WTC11 (cell line): ENCODE data around the gene ANKRD28. TPM values are rescaled to one million over a fixed set of nuclear protein-coding genes. Genes with fewer than 3 reads are reported as not detected.

Experiments
- ATAC-seq: fragments of 200-7000 bp; cut with Tn5 transposase; 2 replicates; pipeline ENCODE4 v1.10.0; 2021; ENCODE audit warnings: mild to moderate bottlenecking, moderate library complexity
- CTCF ChIA-PET: fragments of 300-600 bp; sonication (Branson Sonifier 250); formaldehyde crosslinking; loops from one replicate; lab custom pipeline; 2021; ENCODE audit warnings: antibody characterized with exemption; lab: Charles Lee
- POLR2A ChIA-PET: fragments of 350-600 bp; sonication (Branson Sonifier 250); formaldehyde crosslinking; loops from one replicate; lab custom pipeline; 2021; ENCODE audit warnings: antibody characterized with exemption; lab: Charles Lee
- DNase-seq: peaks from one replicate; pipeline ENCODE4 v3.0.0; 2021; ENCODE audit warnings: low spot score
- H3K27ac Mint-ChIP-seq: 2 replicates; pipeline ENCODE4 v1.8.0; 2021; ENCODE audit warnings: mixed read lengths
- H3K27me3 Mint-ChIP-seq: 2 replicates; pipeline ENCODE4 v1.8.0; 2021; ENCODE audit warnings: low read depth, mild to moderate bottlenecking, moderate library complexity, mixed read lengths
- H3K36me3 Mint-ChIP-seq: 2 replicates; pipeline ENCODE4 v1.8.0; 2021; ENCODE audit warnings: mixed read lengths
- H3K4me1 Mint-ChIP-seq: 2 replicates; pipeline ENCODE4 v1.8.0; 2022; ENCODE audit warnings: mixed read lengths
- H3K4me3 Mint-ChIP-seq: 2 replicates; pipeline ENCODE4 v1.8.0; 2021; ENCODE audit warnings: mild to moderate bottlenecking, moderate library complexity, mixed read lengths
- H3K9me3 Mint-ChIP-seq: 2 replicates; pipeline ENCODE4 v1.8.0; 2021; ENCODE audit warnings: mixed read lengths
- E2F4 ChIP-seq: sonication (generic); formaldehyde crosslinking; IDR thresholded peaks from 2 replicates; pipeline ENCODE4 v1.8.1; 2022; ENCODE audit warnings: low read depth, mild to moderate bottlenecking, moderate library complexity, missing genetic modification reagents, borderline replicate concordance
- FOXP1 ChIP-seq: sonication (generic); formaldehyde crosslinking; IDR thresholded peaks from 2 replicates; pipeline ENCODE4 v1.8.0; 2022; ENCODE audit warnings: missing genetic modification reagents, mild to moderate bottlenecking, moderate library complexity, borderline replicate concordance
- GABPB1 ChIP-seq: sonication (generic); formaldehyde crosslinking; IDR thresholded peaks from 2 replicates; pipeline ENCODE4 v1.8.1; 2023; ENCODE audit warnings: mild to moderate bottlenecking, missing genetic modification reagents
- RELA ChIP-seq: sonication (generic); formaldehyde crosslinking; IDR thresholded peaks from 2 replicates; pipeline ENCODE4 v1.8.1; 2022; ENCODE audit warnings: missing genetic modification reagents, mild to moderate bottlenecking, borderline replicate concordance
- RORB ChIP-seq: fragments of 250-450 bp; sonication (Bioruptor Pico); IDR thresholded peaks from 2 replicates; pipeline ENCODE4 v1.9.0; 2021; ENCODE audit warnings: mild to moderate bottlenecking
- TCF7 ChIP-seq: sonication (generic); formaldehyde crosslinking; IDR thresholded peaks from 2 replicates; pipeline ENCODE4 v1.8.0; 2022; ENCODE audit warnings: mild to moderate bottlenecking, low read depth, missing genetic modification reagents, moderate library complexity
- ZNF317 ChIP-seq: sonication (generic); formaldehyde crosslinking; IDR thresholded peaks from 2 replicates; pipeline ENCODE4 v1.8.1; 2023; ENCODE audit warnings: low read depth, mild to moderate bottlenecking, moderate library complexity, missing genetic modification reagents, borderline replicate concordance
- ZSCAN18 ChIP-seq: fragments of 250-450 bp; sonication (Bioruptor Pico); IDR thresholded peaks from 2 replicates; pipeline ENCODE4 v2.1.2; 2022; ENCODE audit warnings: mild to moderate bottlenecking, moderate library complexity
- total RNA-seq: library from RNA; stranded (reverse); gene quantifications from 3 replicates; pipeline ENCODE4 v1.2.3, GENCODE V29; 2021
- TF ChIP-seq, protein P1 (sequence below): sonication (generic); formaldehyde crosslinking; IDR thresholded peaks from 2 replicates; pipeline ENCODE4 v1.8.0; 2022; ENCODE audit warnings: missing genetic modification reagents
- TF ChIP-seq, protein P2 (sequence below): fragments of 250-450 bp; sonication (Bioruptor Pico); IDR thresholded peaks from 2 replicates; pipeline ENCODE4 v1.8.0; 2021; ENCODE audit warnings: mild to moderate bottlenecking
- TF ChIP-seq, protein P3 (sequence below): sonication (generic); formaldehyde crosslinking; IDR thresholded peaks from 2 replicates; pipeline ENCODE4 v1.8.1; 2023; ENCODE audit warnings: mild to moderate bottlenecking, missing genetic modification reagents, moderate library complexity
- TF ChIP-seq, protein P4 (sequence below): fragments of 200-600 bp; IDR thresholded peaks from 2 replicates; pipeline ENCODE4 v1.8.0; 2022; ENCODE audit warnings: antibody characterized with exemption
- TF ChIP-seq, protein P5 (sequence below): sonication (generic); formaldehyde crosslinking; IDR thresholded peaks from 2 replicates; pipeline ENCODE4 v1.8.0; 2023; ENCODE audit warnings: missing genetic modification reagents, mild to moderate bottlenecking, borderline replicate concordance

The ANKRD28 gene
- total RNA-seq, 1 experiment from 2014 or later: 51.6 TPM

DNA sequence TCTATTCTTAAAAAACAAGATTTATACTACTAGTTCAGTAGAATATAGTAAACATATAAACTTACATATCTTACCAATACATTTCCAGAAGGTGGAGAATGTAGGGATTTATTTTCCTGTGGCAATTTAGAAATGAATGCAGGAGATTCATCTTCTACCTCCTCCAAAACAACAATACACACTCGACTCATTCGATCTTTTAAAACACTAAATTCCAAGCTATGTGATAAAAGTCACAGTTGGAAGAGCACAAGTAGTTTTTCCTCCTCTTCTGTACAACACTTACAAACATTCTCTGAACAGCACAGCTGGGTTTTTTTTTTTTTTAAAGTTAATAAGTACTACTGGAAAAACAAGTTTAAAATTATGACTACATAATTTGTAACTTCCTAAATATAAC is 1.4 kb downstream of the ANKRD28 start:
- Mint-ChIP-seq H3K27me3 (no peaks in the 10 kb centered on the region), H3K27ac (no peak overlapping the region), H3K4me3 (no peak overlapping the region), H3K9me3 (peaks cover 3% of the 10 kb centered on the region; the same call in 1 of the 2 replicates)
- CTCF ChIA-PET: interaction anchor here (0.6 to 2.4 kb wide), 4 partner anchors 9 to 196 kb away, joined by 3 to 7 read pairs (median 5); no protein-coding TSS in a partner anchor
- POLR2A ChIA-PET: no interaction called here
- no peak for TF ChIP-seq E2F4
- TF ChIP-seq, protein P1, sequence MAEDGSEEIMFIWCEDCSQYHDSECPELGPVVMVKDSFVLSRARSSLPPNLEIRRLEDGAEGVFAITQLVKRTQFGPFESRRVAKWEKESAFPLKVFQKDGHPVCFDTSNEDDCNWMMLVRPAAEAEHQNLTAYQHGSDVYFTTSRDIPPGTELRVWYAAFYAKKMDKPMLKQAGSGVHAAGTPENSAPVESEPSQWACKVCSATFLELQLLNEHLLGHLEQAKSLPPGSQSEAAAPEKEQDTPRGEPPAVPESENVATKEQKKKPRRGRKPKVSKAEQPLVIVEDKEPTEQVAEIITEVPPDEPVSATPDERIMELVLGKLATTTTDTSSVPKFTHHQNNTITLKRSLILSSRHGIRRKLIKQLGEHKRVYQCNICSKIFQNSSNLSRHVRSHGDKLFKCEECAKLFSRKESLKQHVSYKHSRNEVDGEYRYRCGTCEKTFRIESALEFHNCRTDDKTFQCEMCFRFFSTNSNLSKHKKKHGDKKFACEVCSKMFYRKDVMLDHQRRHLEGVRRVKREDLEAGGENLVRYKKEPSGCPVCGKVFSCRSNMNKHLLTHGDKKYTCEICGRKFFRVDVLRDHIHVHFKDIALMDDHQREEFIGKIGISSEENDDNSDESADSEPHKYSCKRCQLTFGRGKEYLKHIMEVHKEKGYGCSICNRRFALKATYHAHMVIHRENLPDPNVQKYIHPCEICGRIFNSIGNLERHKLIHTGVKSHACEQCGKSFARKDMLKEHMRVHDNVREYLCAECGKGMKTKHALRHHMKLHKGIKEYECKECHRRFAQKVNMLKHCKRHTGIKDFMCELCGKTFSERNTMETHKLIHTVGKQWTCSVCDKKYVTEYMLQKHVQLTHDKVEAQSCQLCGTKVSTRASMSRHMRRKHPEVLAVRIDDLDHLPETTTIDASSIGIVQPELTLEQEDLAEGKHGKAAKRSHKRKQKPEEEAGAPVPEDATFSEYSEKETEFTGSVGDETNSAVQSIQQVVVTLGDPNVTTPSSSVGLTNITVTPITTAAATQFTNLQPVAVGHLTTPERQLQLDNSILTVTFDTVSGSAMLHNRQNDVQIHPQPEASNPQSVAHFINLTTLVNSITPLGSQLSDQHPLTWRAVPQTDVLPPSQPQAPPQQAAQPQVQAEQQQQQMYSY (CRISPR knock-in tag): no peak
- TF ChIP-seq, all 79 proteins: peak for 0
- ATAC-seq (no peak), DNase-seq (no peak)
- peaks cover 43% of the 10 kb centered on the region for H3K4me1 Mint-ChIP-seq
- peaks cover 9% of the 10 kb centered on the region for H3K36me3 Mint-ChIP-seq

DNA sequence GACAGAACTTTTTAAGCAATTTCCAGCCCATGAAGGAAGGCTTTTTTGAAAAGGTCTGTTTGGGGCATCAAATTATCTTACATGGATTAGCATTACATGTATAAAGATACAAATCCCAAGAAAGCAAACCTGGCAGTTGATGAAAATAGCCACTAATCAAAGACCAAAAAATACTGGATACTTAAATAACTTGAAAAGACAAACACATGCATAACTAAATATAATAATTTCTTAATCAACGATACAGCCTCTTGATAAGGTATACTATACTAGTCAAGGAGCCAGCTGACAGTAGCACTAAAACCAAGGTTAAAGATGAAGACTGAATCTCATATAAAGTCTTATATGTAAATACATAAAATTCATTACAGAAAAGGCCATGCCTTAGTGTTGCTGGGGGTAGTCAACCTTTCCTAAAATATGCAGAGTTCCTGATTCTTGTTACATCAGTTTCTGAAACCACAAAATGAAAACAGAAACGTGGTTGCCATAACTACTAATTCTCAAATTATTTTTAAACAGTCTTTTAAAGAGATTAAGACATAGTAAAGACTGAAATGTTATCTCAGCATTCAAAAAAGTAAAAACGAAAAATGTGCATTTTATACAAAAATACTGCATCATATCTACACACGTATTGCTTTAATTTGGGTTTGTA is 2.0 kb downstream of the ANKRD28 start:
- Mint-ChIP-seq H3K36me3 (peaks cover 9% of the 10 kb centered on the region), H3K9me3 (peaks cover 4% of the 10 kb centered on the region; the same call in 1 of the 2 replicates), H3K4me3 (no peak overlapping the region), H3K27ac (no peak overlapping the region), H3K27me3 (no peaks in the 10 kb centered on the region), H3K4me1 (peaks cover 39% of the 10 kb centered on the region)
- DNase-seq (no peak), ATAC-seq (no peak)
- CTCF ChIA-PET: no interaction called here
- POLR2A ChIA-PET: no interaction called here
- TF ChIP-seq FOXP1 (no peak), RELA (CRISPR knock-in tag) (no peak), ZSCAN18 (no peak), RORB (no peak), GABPB1 (CRISPR knock-in tag) (no peak), ZNF317 (no peak), TCF7 (no peak)
- TF ChIP-seq, protein P2, sequence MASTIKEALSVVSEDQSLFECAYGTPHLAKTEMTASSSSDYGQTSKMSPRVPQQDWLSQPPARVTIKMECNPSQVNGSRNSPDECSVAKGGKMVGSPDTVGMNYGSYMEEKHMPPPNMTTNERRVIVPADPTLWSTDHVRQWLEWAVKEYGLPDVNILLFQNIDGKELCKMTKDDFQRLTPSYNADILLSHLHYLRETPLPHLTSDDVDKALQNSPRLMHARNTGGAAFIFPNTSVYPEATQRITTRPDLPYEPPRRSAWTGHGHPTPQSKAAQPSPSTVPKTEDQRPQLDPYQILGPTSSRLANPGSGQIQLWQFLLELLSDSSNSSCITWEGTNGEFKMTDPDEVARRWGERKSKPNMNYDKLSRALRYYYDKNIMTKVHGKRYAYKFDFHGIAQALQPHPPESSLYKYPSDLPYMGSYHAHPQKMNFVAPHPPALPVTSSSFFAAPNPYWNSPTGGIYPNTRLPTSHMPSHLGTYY (CRISPR knock-in tag): no peak
- TF ChIP-seq, protein P1 (CRISPR knock-in tag): no peak
- TF ChIP-seq, protein P3, sequence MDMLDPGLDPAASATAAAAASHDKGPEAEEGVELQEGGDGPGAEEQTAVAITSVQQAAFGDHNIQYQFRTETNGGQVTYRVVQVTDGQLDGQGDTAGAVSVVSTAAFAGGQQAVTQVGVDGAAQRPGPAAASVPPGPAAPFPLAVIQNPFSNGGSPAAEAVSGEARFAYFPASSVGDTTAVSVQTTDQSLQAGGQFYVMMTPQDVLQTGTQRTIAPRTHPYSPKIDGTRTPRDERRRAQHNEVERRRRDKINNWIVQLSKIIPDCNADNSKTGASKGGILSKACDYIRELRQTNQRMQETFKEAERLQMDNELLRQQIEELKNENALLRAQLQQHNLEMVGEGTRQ (CRISPR knock-in tag): no peak
- TF ChIP-seq, protein P4, sequence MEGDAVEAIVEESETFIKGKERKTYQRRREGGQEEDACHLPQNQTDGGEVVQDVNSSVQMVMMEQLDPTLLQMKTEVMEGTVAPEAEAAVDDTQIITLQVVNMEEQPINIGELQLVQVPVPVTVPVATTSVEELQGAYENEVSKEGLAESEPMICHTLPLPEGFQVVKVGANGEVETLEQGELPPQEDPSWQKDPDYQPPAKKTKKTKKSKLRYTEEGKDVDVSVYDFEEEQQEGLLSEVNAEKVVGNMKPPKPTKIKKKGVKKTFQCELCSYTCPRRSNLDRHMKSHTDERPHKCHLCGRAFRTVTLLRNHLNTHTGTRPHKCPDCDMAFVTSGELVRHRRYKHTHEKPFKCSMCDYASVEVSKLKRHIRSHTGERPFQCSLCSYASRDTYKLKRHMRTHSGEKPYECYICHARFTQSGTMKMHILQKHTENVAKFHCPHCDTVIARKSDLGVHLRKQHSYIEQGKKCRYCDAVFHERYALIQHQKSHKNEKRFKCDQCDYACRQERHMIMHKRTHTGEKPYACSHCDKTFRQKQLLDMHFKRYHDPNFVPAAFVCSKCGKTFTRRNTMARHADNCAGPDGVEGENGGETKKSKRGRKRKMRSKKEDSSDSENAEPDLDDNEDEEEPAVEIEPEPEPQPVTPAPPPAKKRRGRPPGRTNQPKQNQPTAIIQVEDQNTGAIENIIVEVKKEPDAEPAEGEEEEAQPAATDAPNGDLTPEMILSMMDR: no peak
- TF ChIP-seq, protein P5, sequence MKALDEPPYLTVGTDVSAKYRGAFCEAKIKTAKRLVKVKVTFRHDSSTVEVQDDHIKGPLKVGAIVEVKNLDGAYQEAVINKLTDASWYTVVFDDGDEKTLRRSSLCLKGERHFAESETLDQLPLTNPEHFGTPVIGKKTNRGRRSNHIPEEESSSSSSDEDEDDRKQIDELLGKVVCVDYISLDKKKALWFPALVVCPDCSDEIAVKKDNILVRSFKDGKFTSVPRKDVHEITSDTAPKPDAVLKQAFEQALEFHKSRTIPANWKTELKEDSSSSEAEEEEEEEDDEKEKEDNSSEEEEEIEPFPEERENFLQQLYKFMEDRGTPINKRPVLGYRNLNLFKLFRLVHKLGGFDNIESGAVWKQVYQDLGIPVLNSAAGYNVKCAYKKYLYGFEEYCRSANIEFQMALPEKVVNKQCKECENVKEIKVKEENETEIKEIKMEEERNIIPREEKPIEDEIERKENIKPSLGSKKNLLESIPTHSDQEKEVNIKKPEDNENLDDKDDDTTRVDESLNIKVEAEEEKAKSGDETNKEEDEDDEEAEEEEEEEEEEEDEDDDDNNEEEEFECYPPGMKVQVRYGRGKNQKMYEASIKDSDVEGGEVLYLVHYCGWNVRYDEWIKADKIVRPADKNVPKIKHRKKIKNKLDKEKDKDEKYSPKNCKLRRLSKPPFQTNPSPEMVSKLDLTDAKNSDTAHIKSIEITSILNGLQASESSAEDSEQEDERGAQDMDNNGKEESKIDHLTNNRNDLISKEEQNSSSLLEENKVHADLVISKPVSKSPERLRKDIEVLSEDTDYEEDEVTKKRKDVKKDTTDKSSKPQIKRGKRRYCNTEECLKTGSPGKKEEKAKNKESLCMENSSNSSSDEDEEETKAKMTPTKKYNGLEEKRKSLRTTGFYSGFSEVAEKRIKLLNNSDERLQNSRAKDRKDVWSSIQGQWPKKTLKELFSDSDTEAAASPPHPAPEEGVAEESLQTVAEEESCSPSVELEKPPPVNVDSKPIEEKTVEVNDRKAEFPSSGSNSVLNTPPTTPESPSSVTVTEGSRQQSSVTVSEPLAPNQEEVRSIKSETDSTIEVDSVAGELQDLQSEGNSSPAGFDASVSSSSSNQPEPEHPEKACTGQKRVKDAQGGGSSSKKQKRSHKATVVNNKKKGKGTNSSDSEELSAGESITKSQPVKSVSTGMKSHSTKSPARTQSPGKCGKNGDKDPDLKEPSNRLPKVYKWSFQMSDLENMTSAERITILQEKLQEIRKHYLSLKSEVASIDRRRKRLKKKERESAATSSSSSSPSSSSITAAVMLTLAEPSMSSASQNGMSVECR: no peak
